Subcutaneous abdominal adipose tissue (tissue), 5 donors: ENCODE data around the gene PABPN1L.

Experiments
- H3K27ac ChIP-seq: one replicate; pipeline ENCODE4 v1.7.0; 2013; ENCODE audit warnings: low read depth, mild to moderate bottlenecking, inconsistent platforms, low read length, moderate library complexity
- H3K27me3 ChIP-seq, 5 donors: one replicate each; pipeline ENCODE4 v1.7.0; 2013; ENCODE audit warnings: low read length in 5 of 5, inconsistent platforms in 1 of 5; ENCODE audit not compliant: control insufficient read depth in 5 of 5, insufficient read depth in 4 of 5
- H3K36me3 ChIP-seq, 5 donors: one replicate each; pipeline ENCODE4 v1.7.0; 2013; ENCODE audit warnings: low read length in 5 of 5; ENCODE audit not compliant: control insufficient read depth in 5 of 5, insufficient read depth in 5 of 5
- H3K4me1 ChIP-seq, 5 donors: one replicate each; pipeline ENCODE4 v1.7.0; 2013; ENCODE audit warnings: low read length in 5 of 5, mild to moderate bottlenecking in 3 of 5, moderate library complexity in 1 of 5; ENCODE audit not compliant: control insufficient read depth in 5 of 5, insufficient read depth in 5 of 5
- H3K4me3 ChIP-seq, 5 donors: one replicate each; pipeline ENCODE4 v1.7.0; 2013; ENCODE audit warnings: low read length in 5 of 5, low read depth in 1 of 5
- H3K9ac ChIP-seq, 5 donors: one replicate each; pipeline ENCODE4 v1.7.0; 2013; ENCODE audit warnings: low read length in 5 of 5, mild to moderate bottlenecking in 4 of 5, moderate library complexity in 3 of 5
- H3K9me3 ChIP-seq, 5 donors: one replicate each; pipeline ENCODE4 v1.7.0; 2013; ENCODE audit warnings: low read length in 5 of 5; ENCODE audit not compliant: control insufficient read depth in 5 of 5
- donor health status: healthy.
- donor health status: healthy.
- donor health status: healthy.
- donor health status: healthy.
- donor health status: healthy.

PABPN1L gene

GRCh38 chr16:88863426-88863825 is 3.0 kb downstream of the PABPN1L start:
- H3K27ac ChIP-seq: no peak overlapping the region
- H3K9ac ChIP-seq: no peak overlapping the region
- peaks cover 6 to 16% (median 10%) of the 10 kb centered on the region in 5 donors for H3K27me3 ChIP-seq
- H3K4me3 ChIP-seq: no peak overlapping the region
- peaks cover 0 to 3% (median 2%) of the 10 kb centered on the region in 5 donors for H3K4me1 ChIP-seq
- no peaks in the 10 kb centered on the region for H3K9me3 ChIP-seq
- H3K36me3 ChIP-seq: peaks cover 0 to 48% (median 44%) of the 10 kb centered on the region in 5 donors

GRCh38 chr16:88862968-88863367 is 3.5 kb downstream of the PABPN1L start:
- peaks cover 2 to 7% (median 6%) of the 10 kb centered on the region in 5 donors for H3K4me1 ChIP-seq
- H3K36me3 ChIP-seq: peaks cover 0 to 48% (median 44%) of the 10 kb centered on the region in 5 donors

GRCh38 chr16:88861359-88861758 is 5.1 kb downstream of the PABPN1L start:
- no peak overlapping the region for H3K27ac ChIP-seq
- peaks cover 4 to 18% (median 15%) of the 10 kb centered on the region in 5 donors for H3K4me1 ChIP-seq
- no peak overlapping the region for H3K9ac ChIP-seq
- H3K36me3 ChIP-seq: peaks cover 0 to 48% (median 44%) of the 10 kb centered on the region in 5 donors
- peaks cover 0 to 8% (median 7%) of the 10 kb centered on the region in 5 donors for H3K27me3 ChIP-seq
- no peaks in the 10 kb centered on the region for H3K9me3 ChIP-seq
- H3K4me3 ChIP-seq: no peak overlapping the region

More at GRCh38 chr16:88862968-88863367, 3.5 kb downstream of the PABPN1L start:
- Histone ChIP-seq H3K27ac (no peak overlapping the region), H3K9ac (no peak overlapping the region), H3K27me3 (peaks cover 6 to 14% (median 10%) of the 10 kb centered on the region in 5 donors), H3K9me3 (no peaks in the 10 kb centered on the region), H3K4me3 (no peak overlapping the region)

GRCh38 chr16:88859381-88860091 is 6.9 kb downstream of the PABPN1L start:
- Histone ChIP-seq H3K27ac (no peak overlapping the region), H3K27me3 (no peaks in the 10 kb centered on the region), H3K9ac (no peak overlapping the region)

GRCh38 chr16:88857728-88858339 is 8.6 kb downstream of the PABPN1L start:
- peaks cover 0 to 42% (median 40%) of the 10 kb centered on the region in 5 donors for H3K36me3 ChIP-seq
- peak overlapping the region; percentile 85 to 99 (median 91) for H3K4me3 ChIP-seq
- H3K4me1 ChIP-seq: peaks cover 4 to 46% (median 39%) of the 10 kb centered on the region in 5 donors
- H3K27ac ChIP-seq: peak overlapping the region; percentile 79
- H3K27me3 ChIP-seq: no peaks in the 10 kb centered on the region
- no peaks in the 10 kb centered on the region for H3K9me3 ChIP-seq
- peak overlapping the region; percentile 72 to 87 (median 78) for H3K9ac ChIP-seq

More at GRCh38 chr16:88859381-88860091, 6.9 kb downstream of the PABPN1L start:
- Histone ChIP-seq H3K36me3 (peaks cover 0 to 48% (median 44%) of the 10 kb centered on the region in 5 donors), H3K4me1 (peaks cover 4 to 34% (median 29%) of the 10 kb centered on the region in 5 donors), H3K9me3 (no peaks in the 10 kb centered on the region), H3K4me3 (no peak overlapping the region)

- Histone ChIP-seq H3K9me3 (no peaks in the 10 kb centered on the region), H3K36me3 (peaks cover 0 to 35% (median 32%) of the 10 kb centered on the region in 5 donors), H3K27ac (peak within 1 kb of the TSS; percentile 79), H3K4me1 (peaks cover 4 to 46% (median 39%) of the 10 kb centered on the region in 5 donors), H3K27me3 (no peaks in the 10 kb centered on the region), H3K4me3 (peak within 1 kb of the TSS; percentile 85 to 99 (median 91)), H3K9ac (peak within 1 kb of the TSS; percentile 72 to 87 (median 78))
Observed at GRCh38 chr16:88856828-88857727, 9.4 kb downstream of the PABPN1L start, which contains the start of the genes GALNS and TRAPPC2L. Gene GALNS, minus strand, starts transcription at chr16:88856947. Its CDS starts 70 bp downstream, at chr16:88856877. Gene TRAPPC2L, plus strand, starts transcription at chr16:88857127. Its CDS starts 24 bp downstream, at chr16:88857151.

- Histone ChIP-seq H3K9ac (peak overlapping the region in 3 of 5 donors; percentile 49 to 67 (median 59)), H3K4me1 (peaks cover 4 to 46% (median 39%) of the 10 kb centered on the region in 5 donors), H3K9me3 (no peaks in the 10 kb centered on the region), H3K4me3 (peak overlapping the region; percentile 25 to 99 (median 90)), H3K27me3 (no peaks in the 10 kb centered on the region), H3K36me3 (peaks cover 0 to 32% (median 24%) of the 10 kb centered on the region in 5 donors), H3K27ac (no peak overlapping the region)
Observed at GRCh38 chr16:88856122-88856827, 10.2 kb downstream of the PABPN1L start.

GRCh38 chr16:88855736-88856121 is 10.7 kb downstream of the PABPN1L start:
- H3K9ac ChIP-seq: peak overlapping the region in 2 of 5 donors; percentile 59 to 67
- peaks cover 4 to 46% (median 39%) of the 10 kb centered on the region in 5 donors for H3K4me1 ChIP-seq
- H3K27me3 ChIP-seq: no peaks in the 10 kb centered on the region
- H3K4me3 ChIP-seq: peak overlapping the region; percentile 25 to 67 (median 60)
- no peaks in the 10 kb centered on the region for H3K9me3 ChIP-seq
- peaks cover 0 to 31% (median 20%) of the 10 kb centered on the region in 5 donors for H3K36me3 ChIP-seq
- no peak overlapping the region for H3K27ac ChIP-seq

- Histone ChIP-seq H3K27ac (no peak overlapping the region), H3K4me3 (no peak overlapping the region), H3K27me3 (no peaks in the 10 kb centered on the region), H3K4me1 (peaks cover 4 to 46% (median 39%) of the 10 kb centered on the region in 5 donors), H3K9me3 (no peaks in the 10 kb centered on the region), H3K9ac (peak overlapping the region in 1 of 5 donors; percentile 67), H3K36me3 (peaks cover 0 to 31% (median 18%) of the 10 kb centered on the region in 5 donors)
Observed at GRCh38 chr16:88855176-88855575, 11.3 kb downstream of the PABPN1L start.
